GM23338 (cell line): Measurements from ENCODE around the gene CLRN2. TPM values are rescaled to one million over a fixed set of nuclear protein-coding genes. Genes with fewer than 3 reads are reported as not detected.

ENCODE experiments used
- ATAC-seq: fragments of 200-7000 bp; cut with Tn5 transposase; 3 replicates; pipeline ENCODE4 v1.9.1; 2020
- DNase-seq: peaks from one replicate; pipeline ENCODE4 v3.0.0-alpha.2; 2015; ENCODE audit warnings: low spot score
- H2AFZ ChIP-seq: fragments of 200-600 bp; sonication (generic); 2 replicates; pipeline ENCODE4 v1.8.0; 2016; ENCODE audit warnings: antibody characterized with exemption, mild to moderate bottlenecking, moderate library complexity
- H3F3A ChIP-seq: fragments of 200-600 bp; sonication (generic); replicated peaks from 2 replicates; pipeline ENCODE4 v1.8.0; 2017; ENCODE audit warnings: antibody characterized with exemption, mixed run types, low read depth
- H3K27ac ChIP-seq: fragments of 200-600 bp; sonication (generic); 2 replicates; pipeline ENCODE4 v1.6.1; 2016; ENCODE audit warnings: low read depth
- H3K27me3 ChIP-seq: fragments of 200-600 bp; sonication (generic); 2 replicates; pipeline ENCODE4 v1.8.0; 2016; ENCODE audit warnings: mild to moderate bottlenecking, mixed run types, moderate library complexity; ENCODE audit not compliant: insufficient read depth
- H3K36me3 ChIP-seq: fragments of 200-600 bp; sonication (generic); 2 replicates; pipeline ENCODE4 v1.8.0; 2016; ENCODE audit warnings: mild to moderate bottlenecking; ENCODE audit not compliant: insufficient read depth
- H3K4me1 ChIP-seq: fragments of 200-600 bp; sonication (generic); 2 replicates; pipeline ENCODE4 v1.8.0; 2016; ENCODE audit warnings: mild to moderate bottlenecking, moderate library complexity; ENCODE audit not compliant: insufficient read depth
- H3K4me2 ChIP-seq: fragments of 200-600 bp; sonication (generic); 2 replicates; pipeline ENCODE4 v1.7.1; 2017; ENCODE audit warnings: mixed run types
- H3K4me3 ChIP-seq: fragments of 200-600 bp; sonication (generic); 2 replicates; pipeline ENCODE4 v1.6.1; 2016; ENCODE audit warnings: mixed run types
- H3K79me2 ChIP-seq: fragments of 200-600 bp; sonication (generic); replicated peaks from 2 replicates; pipeline ENCODE4 v1.8.0; 2017; ENCODE audit warnings: mild to moderate bottlenecking; ENCODE audit not compliant: insufficient read depth
- H3K9me2 ChIP-seq: fragments of 200-600 bp; sonication (generic); 2 replicates; pipeline ENCODE4 v1.8.0; 2017; ENCODE audit not compliant: insufficient read depth
- H4K20me1 ChIP-seq: fragments of 200-600 bp; sonication (generic); replicated peaks from 2 replicates; pipeline ENCODE4 v1.8.0; 2017; ENCODE audit warnings: mild to moderate bottlenecking; ENCODE audit not compliant: insufficient read depth
- H3K27ac Mint-ChIP-seq: 2 replicates; pipeline ENCODE4 v1.8.0; 2020; ENCODE audit warnings: inconsistent platforms, mild to moderate bottlenecking, moderate library complexity, mixed read lengths
- H3K27me3 Mint-ChIP-seq: 3 replicates; pipeline ENCODE4 v1.8.0; 2022; ENCODE audit warnings: low read depth, mild to moderate bottlenecking, moderate library complexity, mixed read lengths, inconsistent platforms; ENCODE audit not compliant: insufficient read depth, poor library complexity
- H3K36me3 Mint-ChIP-seq: 3 replicates; pipeline ENCODE4 v1.8.0; 2021; ENCODE audit warnings: low read depth, mild to moderate bottlenecking, inconsistent platforms, moderate library complexity, mixed read lengths
- H3K4me1 Mint-ChIP-seq: 3 replicates; pipeline ENCODE4 v1.8.0; 2020; ENCODE audit warnings: mild to moderate bottlenecking, inconsistent platforms, mixed read lengths
- H3K4me3 Mint-ChIP-seq: 3 replicates; pipeline ENCODE4 v1.8.0; 2021; ENCODE audit warnings: moderate library complexity, mild to moderate bottlenecking, inconsistent platforms, mixed read lengths
- H3K9me3 Mint-ChIP-seq: 3 replicates; pipeline ENCODE4 v1.8.0; 2020; ENCODE audit warnings: moderate library complexity, mild to moderate bottlenecking, inconsistent platforms, mixed read lengths
- CREB1 ChIP-seq: fragments of 250-450 bp; sonication (Bioruptor Pico); IDR thresholded peaks from 2 replicates; pipeline ENCODE4 v1.5.0; 2020; ENCODE audit warnings: low read depth, mild to moderate bottlenecking, moderate library complexity
- CTCF ChIP-seq, 2 experiments: fragments of 200-600 bp in 1 of 2; sonication (generic) in 1 of 2; conservative IDR thresholded peaks; 2 replicates each; pipeline versions ENCODE4 v1.5.1 to v1.6.1; 2016 to 2017; ENCODE audit warnings: antibody characterized with exemption in 2 of 2, low read depth in 2 of 2, mild to moderate bottlenecking in 2 of 2, moderate library complexity in 1 of 2
- ETS1 ChIP-seq: IDR thresholded peaks from 2 replicates; pipeline ENCODE4 v1.6.1; 2016; ENCODE audit warnings: antibody characterized with exemption
- EZH2 ChIP-seq: fragments of 200-600 bp; sonication (generic); IDR thresholded peaks from one replicate; pipeline ENCODE4 v1.8.0; 2017; ENCODE audit warnings: antibody characterized with exemption, mild to moderate bottlenecking, low read depth; ENCODE audit not compliant: unreplicated experiment
- EZH2phosphoT487 ChIP-seq: fragments of 200-600 bp; sonication (generic); IDR thresholded peaks from one replicate; pipeline ENCODE4 v1.8.1; 2018; ENCODE audit warnings: antibody characterized with exemption; ENCODE audit not compliant: unreplicated experiment
- JUNB ChIP-seq: IDR thresholded peaks from one replicate; pipeline ENCODE4 v1.6.1; 2016; ENCODE audit warnings: antibody characterized with exemption; ENCODE audit not compliant: unreplicated experiment
- NANOG ChIP-seq: IDR thresholded peaks from 2 replicates; pipeline ENCODE4 v1.6.1; 2016; ENCODE audit warnings: antibody characterized with exemption, borderline replicate concordance
- POLR2AphosphoS5 ChIP-seq: IDR thresholded peaks from 2 replicates; pipeline ENCODE4 v1.6.1; 2016; ENCODE audit warnings: antibody characterized with exemption, low read depth
- REST ChIP-seq: IDR thresholded peaks from one replicate; pipeline ENCODE4 v1.6.1; 2018; ENCODE audit warnings: antibody characterized with exemption; ENCODE audit not compliant: unreplicated experiment
- STAT1 ChIP-seq: IDR thresholded peaks from one replicate; pipeline ENCODE4 v1.6.1; 2016; ENCODE audit warnings: antibody characterized with exemption; ENCODE audit not compliant: unreplicated experiment
- ZNF114 ChIP-seq: fragments of 250-450 bp; sonication (Bioruptor Pico); IDR thresholded peaks from 2 replicates; pipeline ENCODE4 v1.5.0; 2020; ENCODE audit warnings: mild to moderate bottlenecking, moderate library complexity
- ZNF331 ChIP-seq: fragments of 250-450 bp; sonication (Bioruptor Pico); IDR thresholded peaks from 2 replicates; pipeline ENCODE4 v1.5.0; 2020; ENCODE audit warnings: low read depth, mild to moderate bottlenecking, moderate library complexity
- ZNF462 ChIP-seq: fragments of 250-450 bp; sonication (Bioruptor Pico); IDR thresholded peaks from 2 replicates; pipeline ENCODE4 v1.5.0; 2020; ENCODE audit warnings: mild to moderate bottlenecking, moderate library complexity
- polyA plus RNA-seq: library from polyadenylated mRNA; unstranded; fragments of >200 nt; fragmentation: Nextera tagmentation; extraction: Ambion mirVana; gene quantifications from 2 replicates; pipeline ENCODE4 v1.2.1, GENCODE V29; 2016
- total RNA-seq: library from RNA; depleted of rRNA; stranded (reverse); fragments of >200 nt; shearing (Covaris generic); gene quantifications from 2 replicates; pipeline ENCODE4 v1.2.3, GENCODE V29; 2014

CLRN2 gene
- total and polyA plus RNA-seq, 2 experiments from 2014 or later: not detected

GRCh38 chr4:17559709-17560048, 44.7 kb downstream of the CLRN2 start:
- H3K4me1 Mint-ChIP-seq: no peaks in the 10 kb centered on the region
- Histone ChIP-seq H3K27me3 (no peaks in the 10 kb centered on the region), H3K36me3 (no peaks in the 10 kb centered on the region), H3K79me2 (no peaks in the 10 kb centered on the region), H3K27ac (no peak overlapping the region), H3K4me1 (no peaks in the 10 kb centered on the region), H4K20me1 (no peaks in the 10 kb centered on the region), H3F3A (no peaks in the 10 kb centered on the region), H3K9me2 (no peaks in the 10 kb centered on the region), H3K4me2 (no peak overlapping the region), H2AFZ (no peak overlapping the region), H3K4me3 (no peak overlapping the region)
- no peak overlapping the region for H3K4me3 Mint-ChIP-seq
- H3K27me3 Mint-ChIP-seq: no peaks in the 10 kb centered on the region
- no peaks in the 10 kb centered on the region for H3K36me3 Mint-ChIP-seq
- no peaks in the 10 kb centered on the region for H3K9me3 Mint-ChIP-seq
- DNase-seq (no peak), ATAC-seq (no peak)
- no peak overlapping the region for H3K27ac Mint-ChIP-seq
- TF ChIP-seq EZH2: no peak
- TF ChIP-seq JUNB: no peak
- no peak for TF ChIP-seq POLR2AphosphoS5
- no peak for TF ChIP-seq CREB1 (CRISPR knock-in tag)
- TF ChIP-seq NANOG: no peak
- no peak for TF ChIP-seq ZNF114 (CRISPR knock-in tag)
- no peak for TF ChIP-seq STAT1
- no peak for TF ChIP-seq ETS1
- no peak for TF ChIP-seq ZNF331 (CRISPR knock-in tag)
- no peak for TF ChIP-seq CTCF (conservative IDR thresholded peaks at IDR 0.05; ENCODE audit: low read depth in 2 of 2)
- TF ChIP-seq EZH2phosphoT487: no peak
- TF ChIP-seq REST: no peak
- no peak for TF ChIP-seq ZNF462 (CRISPR knock-in tag)
